ENCODE results near the gene PAH.
A peak's percentile ranks its signal among the peaks of the same experiment; 100 is the strongest.

PAH gene

GRCh38 chr12:102950950-102951619 is 34.0 kb upstream of the PAH start:
- H3K4me3 ChIP-seq (ENCODE audit: low read depth, low read length) = peak overlapping the region; percentile 28

GRCh38 chr12:102950107-102950949 is 33.3 kb upstream of the PAH start:
- peak; percentile 35 for DNase-seq (ENCODE audit: low read depth)
- peak; percentile 7 for TF ChIP-seq CTCF (IDR thresholded peaks at IDR 0.05; ENCODE audit: insufficient read depth, low read depth, low read length, missing control alignments)
- peak overlapping the region; percentile 28 for H3K4me3 ChIP-seq (ENCODE audit: low read depth, low read length)

More at GRCh38 chr12:102950950-102951619, 34.0 kb upstream of the PAH start:
- TF ChIP-seq CTCF (IDR thresholded peaks at IDR 0.05; ENCODE audit: insufficient read depth, low read depth, low read length, missing control alignments) = no peak
- DNase-seq (ENCODE audit: low read depth) = no peak

- peak; percentile 84 for TF ChIP-seq CTCF (IDR thresholded peaks at IDR 0.05; ENCODE audit: insufficient read depth, low read depth, low read length, missing control alignments)
- no peak overlapping the region for H3K4me3 ChIP-seq (ENCODE audit: low read depth, low read length)
- DNase-seq (ENCODE audit: low read depth) = peak; percentile 64
Observed at GRCh38 chr12:102948941-102949352, 31.9 kb upstream of the PAH start.

- TF ChIP-seq CTCF (IDR thresholded peaks at IDR 0.05; ENCODE audit: insufficient read depth, low read depth, low read length, missing control alignments) = no peak
- DNase-seq (ENCODE audit: low read depth) = no peak
- no peak overlapping the region for H3K4me3 ChIP-seq (ENCODE audit: low read depth, low read length)
Observed at GRCh38 chr12:102946042-102946441, 29.0 kb upstream of the PAH start.

GRCh38 chr12:102939670-102940222 is 22.7 kb upstream of the PAH start:
- H3K4me3 ChIP-seq (ENCODE audit: low read depth, low read length) = no peak overlapping the region
- peak; percentile 44 for TF ChIP-seq CTCF (IDR thresholded peaks at IDR 0.05; ENCODE audit: insufficient read depth, low read depth, low read length, missing control alignments)
- DNase-seq (ENCODE audit: low read depth) = peak; percentile 14

GRCh38 chr12:102939059-102939458 is 22.0 kb upstream of the PAH start:
- TF ChIP-seq CTCF (IDR thresholded peaks at IDR 0.05; ENCODE audit: insufficient read depth, low read depth, low read length, missing control alignments) = no peak
- DNase-seq (ENCODE audit: low read depth) = no peak
- H3K4me3 ChIP-seq (ENCODE audit: low read depth, low read length) = no peak overlapping the region
